K562 (cell line): Measurements from ENCODE around the gene SRP54. TPM values are rescaled to one million over a fixed set of nuclear protein-coding genes. Genes with fewer than 3 reads are reported as not detected.

Experiments used
- BRCA1 ChIP-seq, 2 experiments: fragments of 450-650 bp in 1 of 2; sonication (generic) in 1 of 2; formaldehyde crosslinking in 1 of 2; IDR thresholded peaks; 2 replicates each; pipeline versions ENCODE4 v1.5.0 to v1.6.1; 2017 to 2020; ENCODE audit warnings: mild to moderate bottlenecking in 1 of 2, missing genetic modification reagents in 1 of 2
- CBFA2T2 ChIP-seq: fragments of 450-650 bp; conservative IDR thresholded peaks from 2 replicates; pipeline ENCODE4 v1.6.1; 2017; ENCODE audit warnings: mild to moderate bottlenecking
- CHCHD3 ChIP-seq: fragments of 250-450 bp; sonication (Bioruptor Pico); IDR thresholded peaks from 2 replicates; pipeline ENCODE4 v2.1.2; 2022; ENCODE audit warnings: mild to moderate bottlenecking
- FOXJ2 ChIP-seq: fragments of 200-800 bp; sonication (Bioruptor generic); IDR thresholded peaks from 2 replicates; pipeline ENCODE4 v1.6.1; 2016; ENCODE audit warnings: missing genetic modification characterization, missing compliant biosample characterization
- FOXM1 ChIP-seq, 2 experiments: fragments of 450-650 bp in 1 of 2; sonication (generic) in 1 of 2; formaldehyde crosslinking in 1 of 2; IDR thresholded peaks; 2 replicates each; pipeline versions ENCODE4 v1.6.1 to v1.9.0; 2017 to 2022; ENCODE audit warnings: low read depth in 2 of 2, mild to moderate bottlenecking in 2 of 2, missing genetic modification reagents in 1 of 2, moderate library complexity in 1 of 2
- MAFF ChIP-seq: IDR thresholded peaks from 2 replicates; pipeline ENCODE4 v1.6.1; 2012; ENCODE audit warnings: low read length, improper control_type of control experiment
- MED1 ChIP-seq: sonication (generic); formaldehyde crosslinking; IDR thresholded peaks from 2 replicates; pipeline ENCODE4 v1.8.1; 2023; ENCODE audit warnings: missing genetic modification reagents, borderline replicate concordance
- NR2F6 ChIP-seq: fragments of 450-650 bp; formaldehyde crosslinking; IDR thresholded peaks from 2 replicates; pipeline ENCODE4 v1.4.0; 2020; ENCODE audit warnings: mild to moderate bottlenecking
- PHB2 ChIP-seq: fragments of 450-650 bp; IDR thresholded peaks from 2 replicates; pipeline ENCODE4 v1.6.1; 2017; ENCODE audit warnings: low read depth
- RBM15 ChIP-seq: fragments of 200-400 bp; formaldehyde crosslinking; IDR thresholded peaks from 2 replicates; pipeline ENCODE4 v1.6.1; 2018; ENCODE audit warnings: mild to moderate bottlenecking, low read length, moderate library complexity; ENCODE audit not compliant: insufficient read depth
- SPI1 ChIP-seq: IDR thresholded peaks from 2 replicates; pipeline ENCODE4 v1.6.1; 2011; ENCODE audit warnings: low read depth, low read length, control low read depth, borderline replicate concordance
- TCF3 ChIP-seq: sonication (generic); formaldehyde crosslinking; IDR thresholded peaks from 2 replicates; pipeline ENCODE4 v1.4.0; 2020; ENCODE audit warnings: mild to moderate bottlenecking, missing genetic modification reagents
- TRIM24 ChIP-seq, 2 experiments: fragments of 450-650 bp; IDR thresholded peaks; 2 replicates each; pipeline ENCODE4 v1.6.1; 2016
- ZFP36 ChIP-seq: fragments of 150-350 bp; IDR thresholded peaks from 2 replicates; pipeline ENCODE4 v1.6.1; 2018; ENCODE audit warnings: low read length, low read depth; ENCODE audit not compliant: partially characterized antibody
- polyA plus RNA-seq, 8 experiments: library from polyadenylated mRNA; depleted of rRNA in 4 of 8; stranded (reverse) in 5 of 8; unstranded in 3 of 8; fragments of >200 nt; fragmentation: Nextera tagmentation in 2 of 8; fragmentation: Illumina TruSeq in 1 of 8; extraction: Ambion mirVana in 2 of 8; extraction: Trizol in 1 of 8; gene quantifications; 2 replicates each; pipeline versions ENCODE4 v1.2.1 to v1.2.3, GENCODE V29; 2011 to 2014; ENCODE audit warnings: inconsistent platforms in 1 of 8, missing spikeins in 1 of 8
- total RNA-seq, 7 experiments: library from RNA; depleted of rRNA in 6 of 7; stranded (reverse); fragments of >200 nt in 6 of 7; fragmentation: Illumina TruSeq in 2 of 7; extraction: Trizol in 2 of 7; gene quantifications; 2 replicates each; pipeline versions ENCODE4 v1.2.1 to v1.2.3, GENCODE V29; 2011 to 2021; ENCODE audit warnings: low replicate concordance in 1 of 7
- TF ChIP-seq, protein P1 (sequence below): fragments of 250-450 bp; sonication (Bioruptor Pico); IDR thresholded peaks from 2 replicates; pipeline ENCODE4 v1.9.0; 2021; ENCODE audit warnings: mild to moderate bottlenecking, inconsistent platforms
- TF ChIP-seq, protein P2 (sequence below): fragments of 450-650 bp; IDR thresholded peaks from 2 replicates; pipeline ENCODE4 v1.6.1; 2016; ENCODE audit warnings: low read depth
- TF ChIP-seq, protein P3 (sequence below): IDR thresholded peaks from 2 replicates; pipeline ENCODE4 v1.6.1; 2014; ENCODE audit warnings: antibody characterized with exemption

The SRP54 gene
- total and polyA plus RNA-seq, 9 of the 15 experiments (the other 6 are each of a cell fraction or from before 2014, with no cell fraction given): 28.6 to 69.8 (median 51.7) TPM

DNA sequence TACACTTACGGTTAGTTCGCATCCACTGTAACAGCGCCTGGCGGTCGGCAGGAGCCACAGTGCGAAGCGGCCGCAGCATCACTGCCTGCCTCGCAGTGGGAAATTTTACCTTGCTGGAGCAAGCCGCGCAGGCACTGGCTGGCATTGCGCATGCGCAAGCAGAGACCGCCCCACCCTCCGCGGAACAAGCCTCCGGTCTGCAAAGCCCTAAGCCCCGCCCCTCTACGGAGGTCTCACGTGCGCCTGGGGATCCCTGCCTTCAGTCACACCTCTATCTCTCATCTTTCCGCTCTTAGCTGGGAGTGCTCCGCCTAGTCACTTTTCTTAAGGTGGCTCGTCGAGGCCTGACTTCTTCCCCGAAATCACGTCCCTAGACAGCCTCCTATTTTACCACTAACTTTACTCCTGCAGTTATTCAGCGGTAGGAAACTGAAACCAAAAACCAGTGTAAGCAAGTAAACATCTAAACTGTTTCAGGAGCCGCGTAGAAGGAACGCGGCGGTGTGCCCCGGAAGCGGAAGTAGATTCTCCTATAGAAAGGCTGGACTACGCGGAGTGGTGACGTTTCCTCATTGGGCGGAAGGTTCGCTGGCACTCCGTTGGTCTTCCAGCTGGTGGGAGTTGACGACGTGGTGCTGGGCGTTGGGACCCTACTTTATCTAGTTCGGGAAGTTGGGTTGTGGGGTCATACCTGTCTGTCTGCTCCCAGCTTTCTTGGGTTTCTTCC, at the start of gene SRP54 (continued):
- TF ChIP-seq, protein P1, sequence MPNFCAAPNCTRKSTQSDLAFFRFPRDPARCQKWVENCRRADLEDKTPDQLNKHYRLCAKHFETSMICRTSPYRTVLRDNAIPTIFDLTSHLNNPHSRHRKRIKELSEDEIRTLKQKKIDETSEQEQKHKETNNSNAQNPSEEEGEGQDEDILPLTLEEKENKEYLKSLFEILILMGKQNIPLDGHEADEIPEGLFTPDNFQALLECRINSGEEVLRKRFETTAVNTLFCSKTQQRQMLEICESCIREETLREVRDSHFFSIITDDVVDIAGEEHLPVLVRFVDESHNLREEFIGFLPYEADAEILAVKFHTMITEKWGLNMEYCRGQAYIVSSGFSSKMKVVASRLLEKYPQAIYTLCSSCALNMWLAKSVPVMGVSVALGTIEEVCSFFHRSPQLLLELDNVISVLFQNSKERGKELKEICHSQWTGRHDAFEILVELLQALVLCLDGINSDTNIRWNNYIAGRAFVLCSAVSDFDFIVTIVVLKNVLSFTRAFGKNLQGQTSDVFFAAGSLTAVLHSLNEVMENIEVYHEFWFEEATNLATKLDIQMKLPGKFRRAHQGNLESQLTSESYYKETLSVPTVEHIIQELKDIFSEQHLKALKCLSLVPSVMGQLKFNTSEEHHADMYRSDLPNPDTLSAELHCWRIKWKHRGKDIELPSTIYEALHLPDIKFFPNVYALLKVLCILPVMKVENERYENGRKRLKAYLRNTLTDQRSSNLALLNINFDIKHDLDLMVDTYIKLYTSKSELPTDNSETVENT (CRISPR knock-in tag): no peak
- TF ChIP-seq MED1 (no peak), TRIM24 (IDR thresholded peaks at IDR 0.05) (no peak), FOXM1 (IDR thresholded peaks at IDR 0.05; ENCODE audit: low read depth) (no peak), FOXM1 (CRISPR knock-in tag; IDR thresholded peaks at IDR 0.05; ENCODE audit: low read depth) (no peak), TCF3 (CRISPR knock-in tag) (0 out of 2 replicates have a peak, but pooled peaks have one; percentile 22), CHCHD3 (CRISPR knock-in tag) (no peak), CBFA2T2 (0 out of 2 replicates have a peak, but pooled peaks have one; percentile 13), NR2F6 (CRISPR knock-in tag) (no peak), ZFP36 (no peak), MAFF (no peak), BRCA1 (IDR thresholded peaks at IDR 0.05) (no peak), BRCA1 (CRISPR knock-in tag; IDR thresholded peaks at IDR 0.05) (no peak), PHB2 (no peak), SPI1 (no peak), FOXJ2 (peak; percentile 43; the same call in 1 of the 2 replicates), RBM15 (no peak)
- TF ChIP-seq, protein P2, sequence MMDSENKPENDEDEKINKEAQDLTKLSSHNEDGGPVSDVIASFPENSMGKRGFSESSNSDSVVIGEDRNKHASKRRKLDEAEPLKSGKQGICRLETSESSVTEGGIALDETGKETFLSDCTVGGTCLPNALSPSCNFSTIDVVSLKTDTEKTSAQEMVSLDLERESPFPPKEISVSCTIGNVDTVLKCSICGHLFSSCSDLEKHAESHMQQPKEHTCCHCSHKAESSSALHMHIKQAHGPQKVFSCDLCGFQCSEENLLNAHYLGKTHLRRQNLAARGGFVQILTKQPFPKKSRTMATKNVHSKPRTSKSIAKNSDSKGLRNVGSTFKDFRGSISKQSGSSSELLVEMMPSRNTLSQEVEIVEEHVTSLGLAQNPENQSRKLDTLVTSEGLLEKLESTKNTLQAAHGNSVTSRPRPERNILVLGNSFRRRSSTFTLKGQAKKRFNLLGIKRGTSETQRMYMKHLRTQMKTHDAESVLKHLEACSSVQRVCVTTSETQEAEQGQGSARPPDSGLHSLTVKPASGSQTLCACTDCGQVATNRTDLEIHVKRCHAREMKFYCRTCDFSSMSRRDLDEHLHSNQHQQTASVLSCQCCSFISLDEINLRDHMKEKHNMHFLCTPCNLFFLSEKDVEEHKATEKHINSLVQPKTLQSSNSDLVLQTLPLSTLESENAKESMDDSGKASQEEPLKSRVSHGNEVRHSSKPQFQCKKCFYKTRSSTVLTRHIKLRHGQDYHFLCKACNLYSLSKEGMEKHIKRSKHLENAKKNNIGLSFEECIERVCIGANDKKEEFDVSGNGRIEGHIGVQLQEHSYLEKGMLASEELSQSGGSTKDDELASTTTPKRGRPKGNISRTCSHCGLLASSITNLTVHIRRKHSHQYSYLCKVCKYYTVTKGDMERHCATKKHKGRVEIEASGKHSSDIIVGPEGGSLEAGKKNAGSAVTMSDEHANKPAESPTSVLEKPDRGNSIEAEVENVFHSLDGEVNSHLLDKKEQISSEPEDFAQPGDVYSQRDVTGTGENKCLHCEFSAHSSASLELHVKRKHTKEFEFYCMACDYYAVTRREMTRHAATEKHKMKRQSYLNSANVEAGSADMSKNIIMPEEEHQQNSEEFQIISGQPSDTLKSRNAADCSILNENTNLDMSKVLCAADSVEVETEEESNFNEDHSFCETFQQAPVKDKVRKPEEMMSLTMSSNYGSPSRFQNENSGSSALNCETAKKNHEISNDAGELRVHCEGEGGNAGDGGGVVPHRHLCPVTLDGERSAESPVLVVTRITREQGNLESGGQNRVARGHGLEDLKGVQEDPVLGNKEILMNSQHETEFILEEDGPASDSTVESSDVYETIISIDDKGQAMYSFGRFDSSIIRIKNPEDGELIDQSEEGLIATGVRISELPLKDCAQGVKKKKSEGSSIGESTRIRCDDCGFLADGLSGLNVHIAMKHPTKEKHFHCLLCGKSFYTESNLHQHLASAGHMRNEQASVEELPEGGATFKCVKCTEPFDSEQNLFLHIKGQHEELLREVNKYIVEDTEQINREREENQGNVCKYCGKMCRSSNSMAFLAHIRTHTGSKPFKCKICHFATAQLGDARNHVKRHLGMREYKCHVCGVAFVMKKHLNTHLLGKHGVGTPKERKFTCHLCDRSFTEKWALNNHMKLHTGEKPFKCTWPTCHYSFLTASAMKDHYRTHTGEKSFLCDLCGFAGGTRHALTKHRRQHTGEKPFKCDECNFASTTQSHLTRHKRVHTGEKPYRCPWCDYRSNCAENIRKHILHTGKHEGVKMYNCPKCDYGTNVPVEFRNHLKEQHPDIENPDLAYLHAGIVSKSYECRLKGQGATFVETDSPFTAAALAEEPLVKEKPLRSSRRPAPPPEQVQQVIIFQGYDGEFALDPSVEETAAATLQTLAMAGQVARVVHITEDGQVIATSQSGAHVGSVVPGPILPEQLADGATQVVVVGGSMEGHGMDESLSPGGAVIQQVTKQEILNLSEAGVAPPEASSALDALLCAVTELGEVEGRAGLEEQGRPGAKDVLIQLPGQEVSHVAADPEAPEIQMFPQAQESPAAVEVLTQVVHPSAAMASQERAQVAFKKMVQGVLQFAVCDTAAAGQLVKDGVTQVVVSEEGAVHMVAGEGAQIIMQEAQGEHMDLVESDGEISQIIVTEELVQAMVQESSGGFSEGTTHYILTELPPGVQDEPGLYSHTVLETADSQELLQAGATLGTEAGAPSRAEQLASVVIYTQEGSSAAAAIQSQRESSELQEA: no peak
- TF ChIP-seq, protein P3, sequence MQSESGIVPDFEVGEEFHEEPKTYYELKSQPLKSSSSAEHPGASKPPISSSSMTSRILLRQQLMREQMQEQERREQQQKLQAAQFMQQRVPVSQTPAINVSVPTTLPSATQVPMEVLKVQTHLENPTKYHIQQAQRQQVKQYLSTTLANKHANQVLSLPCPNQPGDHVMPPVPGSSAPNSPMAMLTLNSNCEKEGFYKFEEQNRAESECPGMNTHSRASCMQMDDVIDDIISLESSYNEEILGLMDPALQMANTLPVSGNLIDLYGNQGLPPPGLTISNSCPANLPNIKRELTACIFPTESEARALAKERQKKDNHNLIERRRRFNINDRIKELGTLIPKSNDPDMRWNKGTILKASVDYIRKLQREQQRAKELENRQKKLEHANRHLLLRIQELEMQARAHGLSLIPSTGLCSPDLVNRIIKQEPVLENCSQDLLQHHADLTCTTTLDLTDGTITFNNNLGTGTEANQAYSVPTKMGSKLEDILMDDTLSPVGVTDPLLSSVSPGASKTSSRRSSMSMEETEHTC: no peak
